Fibroblast of lung (primary cell): ENCODE measurements around the gene SERP1.

Source experiments
- EZH2 ChIP-seq: IDR thresholded peaks from 2 replicates; pipeline ENCODE4 v1.5.1; 2012; ENCODE audit warnings: low read length, control low read depth, mild to moderate bottlenecking; ENCODE audit errors: missing control alignments
- TF ChIP-seq, protein P1 (sequence below), 2 donors: IDR thresholded peaks in 1 of 2; conservative IDR thresholded peaks in 1 of 2; 1 replicate in 1 of 2; 2 replicates in 1 of 2; pipeline ENCODE4 v1.5.1; 2011 to 2012; ENCODE audit warnings: low read length in 2 of 2, control low read depth in 1 of 2, inconsistent platforms in 1 of 2, low read depth in 1 of 2, mild to moderate bottlenecking in 1 of 2

DNA sequence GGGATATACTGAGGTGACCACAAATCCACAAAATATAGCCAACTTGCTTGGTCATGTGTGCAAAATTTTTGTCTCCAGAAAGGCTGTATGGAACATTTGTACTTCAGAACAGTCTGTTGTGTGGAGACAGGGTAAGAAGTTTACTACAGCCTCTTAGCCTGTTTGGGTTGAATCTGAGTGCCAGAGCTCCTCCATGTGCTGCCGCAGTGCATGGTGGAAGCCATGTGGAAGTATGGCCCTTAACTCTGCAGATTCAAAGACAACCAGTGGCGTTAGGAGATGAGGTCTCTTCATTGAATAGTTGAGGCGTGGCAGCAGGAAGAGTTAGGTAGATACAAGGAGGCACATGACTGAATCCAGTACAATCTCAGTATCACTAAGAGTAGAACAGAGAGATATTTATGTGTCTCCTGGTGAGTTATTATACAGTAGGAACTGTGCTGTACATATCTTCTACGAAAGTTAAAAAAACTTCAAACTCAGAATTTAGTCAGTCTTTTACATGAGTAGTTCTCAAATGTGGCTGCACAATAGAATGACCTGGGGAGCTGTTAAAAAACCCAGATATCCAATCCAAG lies 9.7 kb upstream of the SERP1 start:
- TF ChIP-seq, protein P1, sequence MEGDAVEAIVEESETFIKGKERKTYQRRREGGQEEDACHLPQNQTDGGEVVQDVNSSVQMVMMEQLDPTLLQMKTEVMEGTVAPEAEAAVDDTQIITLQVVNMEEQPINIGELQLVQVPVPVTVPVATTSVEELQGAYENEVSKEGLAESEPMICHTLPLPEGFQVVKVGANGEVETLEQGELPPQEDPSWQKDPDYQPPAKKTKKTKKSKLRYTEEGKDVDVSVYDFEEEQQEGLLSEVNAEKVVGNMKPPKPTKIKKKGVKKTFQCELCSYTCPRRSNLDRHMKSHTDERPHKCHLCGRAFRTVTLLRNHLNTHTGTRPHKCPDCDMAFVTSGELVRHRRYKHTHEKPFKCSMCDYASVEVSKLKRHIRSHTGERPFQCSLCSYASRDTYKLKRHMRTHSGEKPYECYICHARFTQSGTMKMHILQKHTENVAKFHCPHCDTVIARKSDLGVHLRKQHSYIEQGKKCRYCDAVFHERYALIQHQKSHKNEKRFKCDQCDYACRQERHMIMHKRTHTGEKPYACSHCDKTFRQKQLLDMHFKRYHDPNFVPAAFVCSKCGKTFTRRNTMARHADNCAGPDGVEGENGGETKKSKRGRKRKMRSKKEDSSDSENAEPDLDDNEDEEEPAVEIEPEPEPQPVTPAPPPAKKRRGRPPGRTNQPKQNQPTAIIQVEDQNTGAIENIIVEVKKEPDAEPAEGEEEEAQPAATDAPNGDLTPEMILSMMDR (conservative IDR thresholded peaks at IDR 0.05 in 1 of 2, IDR thresholded peaks at IDR 0.05 in 1 of 2; ENCODE audit: low read depth in 1 of 2, low read length in 2 of 2) = no peak
- TF ChIP-seq EZH2 = no peak
